Posterior vena cava (tissue), 2 donors: ENCODE measurements around the gene PARD3. TPM values are rescaled to one million over a fixed set of nuclear protein-coding genes. Genes with fewer than 3 reads are reported as not detected.
"Not testable (repeated sequence)": the region's sequence is repeated elsewhere in the genome, so short reads cannot be mapped to it uniquely, and the experiment has no call there.

Source experiments
- DNase-seq: peaks from one replicate; pipeline ENCODE4 v3.0.0-alpha.2; 2020; ENCODE audit warnings: low spot score
- intact Hi-C, 2 donors: fragments of 100-400 bp; cut with DNase I; formaldehyde crosslinking; loops; one replicate each; pipeline versions ENCODE4 v1.14.1 to v1.14.2; 2022 to 2023
- total RNA-seq, 2 donors: library from RNA; stranded (reverse); fragmentation: NEBNext Ultra II Directional; extraction: Animal tissue kit (Norgen Biotek cat#: 25700); gene quantifications; one replicate each; pipeline ENCODE4 v1.2.1, GENCODE V29; 2021
- donor health status: DM: yes; HTN: yes; CAD: no.
- donor health status: DM: yes; HTN: yes; CAD: no.

PARD3 gene
- total RNA-seq, 2 donors from 2014 or later = 28.8 to 30.6 TPM

DNA sequence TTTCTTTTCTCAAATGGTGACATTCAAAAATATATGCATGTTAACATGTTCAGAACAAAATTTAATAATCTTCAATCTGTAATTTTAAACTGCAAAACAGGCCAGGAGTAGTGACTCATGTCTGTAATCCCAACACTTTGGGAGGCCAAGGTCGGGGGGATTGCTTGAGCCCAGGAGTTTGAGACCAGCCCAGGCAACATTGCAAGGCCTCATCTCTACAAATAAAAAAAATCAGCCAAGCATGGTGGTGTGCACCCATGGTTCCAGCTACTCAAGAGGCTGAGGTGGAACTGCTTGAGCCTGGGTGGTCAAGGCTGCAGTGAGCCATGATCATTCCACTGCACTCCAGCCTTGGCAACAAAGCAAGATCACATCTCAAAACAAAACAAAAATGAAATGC is 394.3 kb downstream of the PARD3 start:
- DNase-seq = no peak
- intact Hi-C loops = no loop called here

DNA sequence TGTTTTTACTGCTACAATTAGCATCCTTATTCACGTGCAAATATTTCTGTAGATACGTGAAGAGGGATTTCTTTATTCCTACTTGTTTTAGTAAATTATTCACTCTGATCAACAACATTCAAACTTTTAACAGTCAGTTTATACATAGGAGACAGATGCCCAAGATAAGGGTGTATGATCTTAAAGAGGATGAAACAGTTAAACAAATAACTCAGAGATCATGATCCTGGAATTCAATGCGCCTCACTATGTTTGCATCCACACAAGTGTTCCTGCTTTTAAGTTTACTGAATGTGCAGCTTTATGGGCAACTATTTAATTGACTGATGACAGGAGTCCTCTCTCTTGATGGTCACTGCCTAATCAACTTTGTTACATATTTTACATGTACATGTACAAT is 394.8 kb downstream of the PARD3 start:
- no peak for DNase-seq
- intact Hi-C loops = no loop called here

DNA sequence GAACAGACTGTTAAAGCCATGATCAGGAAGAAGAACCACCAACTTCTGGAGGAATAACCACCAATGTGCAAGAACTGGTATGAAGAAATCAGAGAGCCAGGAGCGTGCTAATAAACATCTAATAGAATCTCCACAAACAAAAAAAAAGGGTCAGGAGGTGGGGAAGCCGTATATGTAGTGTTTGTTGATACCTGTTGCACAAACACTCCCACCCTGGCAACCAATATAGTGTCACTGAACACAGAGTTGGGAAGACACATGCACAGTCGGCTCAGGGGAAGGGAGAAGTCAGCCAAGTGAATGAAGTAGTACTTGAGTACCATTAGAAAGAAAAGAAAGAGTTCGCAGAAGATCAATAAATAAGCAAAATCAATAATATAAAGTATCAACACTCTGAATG is 400.1 kb downstream of the PARD3 start:
- intact Hi-C loops = no loop called here
- no peak for DNase-seq

DNA sequence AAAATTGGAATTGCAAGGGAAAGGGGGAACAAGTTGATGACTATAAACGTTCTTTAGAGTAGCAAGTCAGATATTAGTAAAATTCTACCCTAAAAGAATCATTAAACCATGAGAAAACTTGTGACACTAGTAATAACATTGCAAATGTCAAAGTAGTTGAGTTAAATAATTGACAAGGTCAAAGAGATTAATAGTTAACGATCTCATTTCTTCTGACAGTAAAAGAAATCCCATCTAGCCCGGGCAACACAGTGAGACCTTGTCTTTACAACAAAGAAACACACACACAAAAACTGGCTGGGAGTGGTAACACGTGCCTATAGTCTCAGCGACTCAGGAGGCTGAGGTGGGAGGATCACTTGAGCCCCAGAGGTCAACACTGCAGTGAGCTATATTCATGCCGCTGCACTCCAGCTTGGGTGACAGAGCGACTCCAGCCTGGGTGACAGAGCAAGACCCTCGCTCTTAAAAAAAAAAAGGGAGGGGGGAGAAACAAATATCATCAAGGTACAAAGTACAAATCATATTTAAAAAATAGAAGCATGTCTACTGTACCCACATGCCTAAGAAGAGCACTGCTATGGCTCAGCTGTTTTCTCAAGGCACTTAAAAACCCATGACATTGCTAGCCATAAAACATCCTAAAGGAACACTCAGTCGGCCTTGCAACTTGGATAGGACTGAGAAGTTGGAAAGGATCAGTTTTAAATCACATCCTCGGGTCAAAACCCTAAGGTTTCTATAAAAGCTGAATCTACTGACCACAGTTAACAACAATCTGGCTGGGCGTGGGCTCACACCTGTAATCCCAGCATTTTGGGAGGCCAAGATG is 401.1 kb downstream of the PARD3 start:
- intact Hi-C loops = no loop called here
- no peak for DNase-seq

DNA sequence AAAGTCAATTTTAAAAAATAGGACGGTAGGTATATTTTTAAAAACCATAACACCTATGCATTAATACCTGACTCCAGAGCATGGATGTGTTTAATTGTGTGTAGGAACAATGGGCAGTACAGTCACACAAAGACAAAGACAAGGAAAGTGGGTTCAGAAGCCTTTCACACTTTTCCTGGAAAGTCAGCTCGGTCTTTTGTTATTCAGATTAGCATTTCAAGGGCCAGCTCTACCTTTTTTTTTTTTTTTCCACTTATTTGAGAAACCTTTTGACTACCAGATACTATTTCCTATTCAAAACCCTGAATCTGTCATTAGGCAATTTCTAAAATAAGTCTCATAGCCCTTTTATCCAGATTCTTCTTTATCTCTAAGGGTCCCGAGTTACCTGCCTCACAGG is 401.9 kb downstream of the PARD3 start:
- intact Hi-C loops = no loop called here
- no peak for DNase-seq

DNA sequence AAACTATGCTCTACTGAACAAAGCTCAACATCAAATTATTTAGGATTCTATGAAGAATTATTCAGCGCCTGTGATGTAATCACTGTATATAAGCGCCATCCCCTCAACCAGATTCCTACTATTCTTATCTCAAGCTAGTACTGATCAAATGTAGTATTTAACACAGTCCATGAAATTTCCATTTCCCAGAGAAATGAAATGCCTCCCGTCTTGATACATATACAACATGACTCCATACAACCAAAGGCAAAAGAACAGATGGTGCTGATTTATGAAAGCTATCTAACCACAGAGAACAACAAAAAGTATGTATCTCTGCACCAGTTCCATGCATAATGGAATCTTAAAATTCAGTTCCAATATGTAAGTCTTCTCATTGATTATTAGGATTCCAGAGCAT is 406.1 kb downstream of the PARD3 start:
- DNase-seq = no peak
- intact Hi-C loops = no loop called here

DNA sequence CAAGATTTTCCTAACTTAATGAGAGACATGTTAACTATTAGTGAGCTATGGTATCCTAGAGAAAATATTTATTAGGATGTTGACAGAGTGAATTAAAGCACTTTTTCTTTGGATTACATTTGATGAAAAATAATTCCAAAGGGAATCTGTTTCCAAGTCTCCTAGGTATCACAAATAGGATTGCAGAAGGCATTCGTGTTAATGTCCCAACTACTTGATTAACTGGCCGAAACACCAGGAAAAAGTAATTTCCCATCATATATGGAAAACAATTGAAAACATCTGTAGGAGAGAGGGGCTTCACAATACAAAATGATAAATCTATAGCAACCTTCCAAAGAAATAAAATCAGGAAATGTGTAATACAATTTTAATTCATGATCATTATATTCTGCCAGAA is 406.7 kb downstream of the PARD3 start:
- intact Hi-C loops = no loop called here
- no peak for DNase-seq

DNA sequence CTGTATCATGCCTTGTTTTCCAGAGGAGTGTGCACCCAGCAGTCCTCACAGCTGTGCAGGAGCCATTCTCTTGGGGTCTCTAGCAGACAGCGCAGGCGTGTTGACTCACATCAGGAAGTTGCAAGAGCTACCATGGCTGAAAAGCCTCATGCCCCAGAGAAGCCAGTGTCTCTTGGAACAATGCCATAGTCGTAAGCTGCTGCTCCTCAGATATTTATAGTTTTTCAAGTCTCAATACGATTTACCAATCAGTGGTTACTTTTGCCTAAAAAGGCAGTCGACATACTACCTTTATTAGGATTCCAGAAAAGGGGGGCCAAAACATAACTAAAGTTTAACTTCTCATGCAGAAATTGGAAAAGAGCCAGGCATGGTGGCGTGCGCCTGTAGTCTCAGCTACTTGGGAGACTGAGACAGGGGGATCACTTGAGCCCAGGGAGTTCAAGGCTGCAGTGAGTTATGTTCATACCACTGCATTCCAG is 407.7 kb downstream of the PARD3 start:
- intact Hi-C loops = no loop called here
- DNase-seq = no peak

DNA sequence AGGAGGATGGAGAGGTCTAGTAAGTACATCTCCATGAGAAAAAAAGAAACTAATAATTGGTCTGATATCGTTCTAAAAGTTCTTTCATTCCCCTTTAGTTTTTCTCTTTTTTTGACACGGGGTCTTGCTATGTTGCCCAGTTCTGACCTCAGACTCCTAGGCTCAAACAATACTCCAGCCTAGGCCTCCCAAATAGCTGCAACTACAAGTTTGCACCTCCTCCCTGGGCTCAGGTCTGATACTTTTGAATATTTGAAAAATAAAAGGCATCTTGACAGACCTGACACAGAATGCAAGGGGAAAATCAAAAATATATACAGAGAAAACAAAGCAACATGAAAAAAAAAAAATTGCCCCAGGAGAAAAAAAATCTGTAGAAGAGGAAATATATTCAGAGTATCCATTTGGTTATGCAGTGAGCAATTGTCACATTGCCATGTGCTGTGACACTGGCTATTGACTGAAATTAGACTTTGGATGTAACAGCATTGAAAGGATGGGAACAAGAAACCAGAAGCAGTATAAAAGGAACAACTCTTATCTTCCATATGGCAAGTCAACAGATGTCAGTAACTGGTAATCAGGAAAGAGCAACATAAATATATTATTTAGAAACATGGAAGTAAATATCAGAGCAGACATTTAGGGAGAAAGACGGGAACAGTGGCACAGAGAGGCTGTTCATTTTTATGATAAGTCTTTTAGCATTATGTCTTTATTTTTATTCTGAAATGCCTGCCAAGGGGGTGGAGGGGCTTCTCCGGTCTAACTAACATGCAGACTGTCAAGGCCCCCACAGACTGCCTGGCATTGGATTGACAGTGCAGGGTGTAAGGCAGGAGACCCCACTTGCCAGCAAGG is 408.4 kb downstream of the PARD3 start:
- intact Hi-C loops = no loop called here
- no peak for DNase-seq

DNA sequence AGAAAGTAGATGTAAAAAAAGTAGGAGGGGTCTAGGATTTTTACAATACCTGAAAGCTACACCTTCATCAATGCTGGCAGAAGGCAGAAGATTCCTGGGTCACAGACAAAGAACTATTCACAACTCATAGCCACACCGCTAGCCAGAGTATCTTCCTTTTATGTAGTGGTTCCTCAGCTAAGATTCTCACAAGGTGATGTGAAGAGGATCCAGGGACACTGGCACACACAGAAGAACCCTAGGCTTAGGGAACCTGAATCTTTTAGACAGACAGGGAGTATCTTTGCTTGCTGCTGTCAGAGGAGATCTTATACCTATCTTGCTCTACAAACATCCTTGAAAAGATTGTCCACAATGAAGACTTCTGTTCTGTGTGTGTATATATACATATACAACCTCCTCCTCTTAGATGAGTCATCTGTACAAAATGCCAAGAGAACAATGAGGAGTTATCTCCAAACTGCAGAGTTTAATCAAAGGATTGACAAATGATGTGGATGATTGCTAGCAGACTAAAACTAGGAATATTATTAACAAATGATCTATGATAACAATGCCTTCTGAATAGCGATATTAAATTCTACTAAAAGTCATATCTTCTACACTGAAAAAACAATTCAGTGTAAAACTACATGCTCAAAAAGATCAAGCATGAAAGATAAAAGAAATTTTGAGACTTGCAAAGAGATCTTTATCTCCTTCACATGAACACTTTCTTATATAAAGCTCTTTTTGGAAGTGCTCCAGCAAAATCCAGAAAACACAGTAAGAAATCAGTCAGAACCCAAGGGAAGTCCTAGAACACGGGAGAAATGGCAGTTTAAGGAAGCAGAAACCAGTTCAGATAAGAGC is 409.3 kb downstream of the PARD3 start:
- intact Hi-C loops = no loop called here
- DNase-seq = no peak

DNA sequence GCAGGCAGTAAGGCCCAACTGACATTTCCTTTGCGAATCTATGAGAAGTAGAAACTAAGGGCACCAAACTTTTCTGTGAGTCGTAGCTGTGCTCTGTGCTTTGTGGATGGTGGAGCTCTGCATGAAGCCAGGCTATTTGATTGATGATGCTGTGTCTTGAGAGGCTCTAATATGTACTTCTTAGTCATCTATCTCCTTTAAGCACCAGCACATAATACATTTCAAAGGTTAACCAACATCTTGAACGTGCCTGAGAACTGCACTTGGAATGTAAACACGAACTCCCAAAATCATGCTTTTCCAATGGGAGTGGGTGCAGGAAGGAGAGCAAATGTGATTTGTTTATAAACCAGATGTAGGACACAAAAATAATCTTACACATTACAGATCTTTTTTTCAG is 411.6 kb downstream of the PARD3 start:
- no peak for DNase-seq
- intact Hi-C loops = no loop called here

DNA sequence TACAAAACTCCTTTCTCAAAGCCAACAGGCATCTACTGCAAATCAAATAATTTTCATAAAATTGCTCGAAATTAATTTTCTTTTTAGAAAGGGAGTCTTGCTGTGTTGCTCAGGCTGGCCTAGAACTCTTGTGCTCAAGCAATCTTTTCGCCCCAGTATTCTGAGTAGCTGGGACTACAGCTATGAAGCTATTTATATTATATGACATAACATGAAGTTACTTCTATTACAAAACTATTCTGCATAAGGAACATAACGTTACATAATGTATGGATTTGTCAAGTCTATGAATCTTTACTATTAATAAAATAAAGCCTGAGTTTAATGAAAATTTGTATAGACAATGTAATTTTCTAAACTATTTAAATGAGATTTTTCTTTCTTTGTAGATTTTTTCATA is 415.0 kb downstream of the PARD3 start:
- DNase-seq = no peak
- intact Hi-C loops = no loop called here

DNA sequence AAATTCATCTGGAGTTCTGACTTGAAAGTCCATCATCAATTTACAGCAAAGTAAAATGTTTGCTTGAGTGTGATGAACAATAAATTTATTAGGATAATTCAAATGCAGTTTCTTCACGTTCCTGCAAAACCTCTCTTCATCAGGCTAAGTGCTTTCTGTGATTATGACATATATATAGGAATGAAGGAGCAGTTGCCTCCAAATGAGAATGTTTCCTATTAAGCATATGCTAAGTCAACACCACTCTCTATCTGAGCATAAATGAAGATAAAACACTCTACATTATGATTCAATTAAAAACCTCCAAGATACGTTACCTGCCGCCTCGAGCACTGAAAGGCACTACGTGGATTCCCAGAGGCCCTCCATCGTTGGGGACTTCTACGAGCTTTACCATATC is 416.1 kb downstream of the PARD3 start:
- intact Hi-C loops = no loop called here

DNA sequence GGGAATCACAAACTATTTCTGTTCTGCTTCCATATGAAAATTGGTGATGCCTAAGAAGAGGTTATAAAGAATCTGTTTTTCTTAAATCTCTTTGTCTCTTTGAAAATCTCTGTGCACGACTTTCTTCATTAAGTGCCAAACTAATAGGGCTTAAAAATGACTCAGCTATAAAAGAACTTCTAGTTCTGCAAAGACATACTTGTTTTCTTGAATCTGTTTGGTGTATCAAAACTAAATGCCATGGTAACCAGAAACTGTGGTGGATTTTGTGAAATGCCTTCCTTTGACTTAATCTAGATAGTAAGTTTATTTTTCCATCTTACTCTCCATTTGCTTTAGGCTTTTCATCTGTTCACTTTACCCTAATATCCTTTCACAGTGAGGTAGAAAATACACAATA is 417.8 kb downstream of the PARD3 start:
- intact Hi-C loops = no loop called here
- DNase-seq = no peak

More for the DNA sequence above, 416.1 kb downstream of the PARD3 start:
- no peak for DNase-seq

DNA sequence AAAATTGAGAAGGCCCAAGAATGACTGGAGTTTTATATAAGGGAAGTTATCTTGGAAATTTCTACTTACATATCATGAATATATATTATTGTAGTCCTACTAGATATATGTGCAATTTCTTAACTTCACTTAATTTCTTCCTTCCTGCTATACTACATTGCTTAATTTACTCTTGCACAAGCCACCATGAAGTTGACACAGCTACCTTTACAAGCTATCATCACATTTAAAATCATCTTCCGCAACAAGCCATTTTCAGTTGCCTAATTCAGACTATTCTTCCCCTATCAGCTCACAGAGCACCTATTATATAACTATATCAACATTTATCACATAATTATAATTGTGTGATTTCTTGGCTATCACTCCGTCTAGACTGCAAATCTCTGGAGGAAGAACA is 418.4 kb downstream of the PARD3 start:
- DNase-seq = no peak
- intact Hi-C loops = no loop called here

DNA sequence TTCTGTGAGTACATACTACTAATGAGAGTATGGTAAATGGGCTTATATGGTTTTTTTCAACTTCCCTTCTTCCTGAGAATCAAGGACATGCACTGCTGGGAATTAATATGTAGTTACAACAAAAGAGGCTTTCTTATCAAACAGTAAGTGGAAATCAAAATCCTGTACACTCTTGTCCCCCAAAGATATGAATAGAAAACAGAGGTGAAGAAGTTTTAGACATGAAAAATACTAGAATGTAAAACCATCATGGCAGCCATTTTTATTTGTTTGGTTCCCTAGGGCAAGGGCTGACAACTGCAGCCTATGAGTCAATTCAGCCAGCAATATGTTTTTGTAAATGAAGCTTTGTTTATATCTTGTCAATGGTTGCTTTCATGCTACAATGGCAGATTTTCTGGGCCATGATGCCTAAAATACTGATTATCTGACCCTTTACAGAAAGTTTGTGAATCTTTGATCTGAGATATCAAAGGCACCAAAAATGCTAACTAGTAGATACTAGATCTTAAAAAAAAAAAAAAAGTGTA is 422.4 kb downstream of the PARD3 start:
- DNase-seq = no peak
- intact Hi-C loops = no loop called here

DNA sequence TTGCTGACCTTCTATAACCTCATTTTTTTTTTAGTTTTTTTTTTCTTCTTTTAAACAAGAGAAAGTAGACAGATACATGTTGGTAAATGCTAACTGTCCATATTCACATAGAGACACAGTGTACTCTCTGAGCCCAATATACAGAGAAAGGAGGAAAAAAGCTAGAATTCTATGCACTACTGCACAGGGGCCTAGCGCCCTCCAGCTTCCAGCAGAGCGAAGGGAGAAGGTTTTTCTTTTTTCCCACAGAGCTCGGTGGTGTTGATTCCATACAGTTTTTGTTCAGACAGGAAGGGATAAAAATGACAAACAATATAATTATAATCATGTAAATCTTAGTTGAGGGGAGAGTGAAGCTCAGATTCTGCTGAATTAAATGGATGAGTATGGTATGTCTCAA is 423.9 kb downstream of the PARD3 start:
- intact Hi-C loops, DNase-seq: not testable (repeated sequence)

DNA sequence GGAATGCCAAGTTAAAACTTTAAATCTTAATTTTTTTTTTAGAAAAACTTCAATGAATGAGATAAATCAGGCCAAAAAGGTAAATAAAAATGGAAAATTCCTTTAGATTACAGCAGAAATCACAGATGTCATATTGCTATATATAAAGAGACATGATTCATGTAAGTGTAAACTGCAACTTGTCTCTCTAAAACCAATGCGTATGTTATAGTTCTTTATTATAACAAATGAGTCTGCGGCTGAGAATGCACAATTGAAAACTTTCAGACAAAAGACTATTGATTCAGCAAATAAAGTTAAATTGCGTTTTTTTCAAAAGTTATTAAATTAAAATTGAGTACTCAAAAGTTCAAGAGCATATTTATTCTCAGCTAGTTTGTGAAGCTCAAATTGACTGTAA is 425.3 kb downstream of the PARD3 start:
- DNase-seq = no peak
- intact Hi-C loops = no loop called here

DNA sequence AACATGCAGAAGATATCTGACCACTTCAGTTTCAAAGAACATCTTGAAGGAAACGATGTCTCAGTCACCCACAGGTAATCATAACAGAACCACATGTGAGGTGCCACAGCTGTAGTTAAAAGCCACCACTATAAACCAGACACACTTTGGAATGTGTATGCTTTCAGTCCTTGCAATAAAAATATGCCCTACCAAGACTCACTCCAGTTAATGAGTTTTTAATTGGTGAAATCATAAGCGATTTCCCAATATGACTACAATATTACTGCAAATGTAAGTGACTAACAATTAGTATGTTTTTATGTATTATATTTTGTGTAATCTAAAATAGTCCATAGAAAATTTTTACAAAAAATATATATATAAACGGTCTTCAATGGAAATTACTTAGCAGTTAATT is 428.2 kb downstream of the PARD3 start:
- intact Hi-C loops = no loop called here

More for the DNA sequence above, 428.2 kb downstream of the PARD3 start:
- DNase-seq = no peak
